Upper lobe of left lung (tissue), 4 donors: ENCODE results near the gene MARS1.

Source experiments
- CTCF ChIP-seq, 6 experiments: fragments of 450-650 bp in 4 of 6; fragments of 200-600 bp in 2 of 6; sonication (generic) in 2 of 6; IDR thresholded peaks; one replicate each; pipeline ENCODE4 v1.5.1; 2016 to 2019; ENCODE audit warnings: antibody characterized with exemption in 6 of 6
- EP300 ChIP-seq, 4 donors: sonication (generic); formaldehyde crosslinking; IDR thresholded peaks; one replicate each; pipeline ENCODE4 v1.5.1; 2017; ENCODE audit warnings: antibody characterized with exemption in 4 of 4, control low read depth in 2 of 4
- POLR2AphosphoS5 ChIP-seq, 2 donors: sonication (generic); formaldehyde crosslinking; IDR thresholded peaks; one replicate each; pipeline ENCODE4 v1.5.1; 2017; ENCODE audit warnings: antibody characterized with exemption in 2 of 2

- TF ChIP-seq POLR2AphosphoS5 (IDR thresholded peaks at IDR 0.05) (no peak), EP300 (IDR thresholded peaks at IDR 0.05) (no peak), CTCF (IDR thresholded peaks at IDR 0.05) (no peak)
Measured at GRCh38 chr12:57498571-57498970, 10.7 kb downstream of the MARS1 start.
